ENCODE data around the gene GIGYF2.
A peak's percentile ranks its signal among the peaks of the same experiment; 100 is the strongest.

GIGYF2 gene

DNA sequence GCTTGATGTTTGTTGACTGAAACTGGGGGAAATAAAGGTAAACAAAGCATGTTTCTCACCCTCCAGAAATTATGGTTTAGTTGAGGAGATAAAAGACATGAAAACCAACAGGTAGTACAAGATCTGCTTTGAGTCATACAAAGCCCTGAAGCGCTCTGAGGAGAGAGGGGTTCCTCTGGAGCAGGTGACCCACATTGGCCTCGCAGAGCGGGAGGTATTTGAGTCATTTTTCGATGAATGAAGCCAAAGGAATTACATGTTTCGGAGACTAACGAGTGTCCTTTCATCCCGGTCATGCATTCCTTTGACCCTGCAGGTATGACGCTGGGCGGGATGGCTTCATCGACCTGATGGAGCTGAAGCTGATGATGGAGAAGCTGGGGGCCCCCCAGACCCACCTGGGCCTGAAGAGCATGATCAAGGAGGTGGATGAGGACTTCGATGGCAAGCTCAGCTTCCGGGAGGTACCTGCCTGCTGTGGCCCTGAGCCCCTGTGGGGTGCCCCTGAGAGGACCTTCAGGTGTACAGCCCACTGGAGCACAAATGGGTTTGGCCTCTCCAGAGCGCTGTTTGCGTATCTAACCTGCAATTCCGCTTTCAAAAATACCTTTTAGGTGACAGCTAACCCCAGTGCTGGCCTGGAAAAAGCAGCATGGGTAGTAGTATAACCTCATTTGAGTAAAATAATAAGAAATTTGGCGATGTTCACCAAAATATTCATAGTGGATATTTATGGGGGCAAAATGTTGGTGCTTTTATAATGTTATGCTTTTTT is 34.5 kb upstream of the GIGYF2 start:
- TF ChIP-seq, protein P1, sequence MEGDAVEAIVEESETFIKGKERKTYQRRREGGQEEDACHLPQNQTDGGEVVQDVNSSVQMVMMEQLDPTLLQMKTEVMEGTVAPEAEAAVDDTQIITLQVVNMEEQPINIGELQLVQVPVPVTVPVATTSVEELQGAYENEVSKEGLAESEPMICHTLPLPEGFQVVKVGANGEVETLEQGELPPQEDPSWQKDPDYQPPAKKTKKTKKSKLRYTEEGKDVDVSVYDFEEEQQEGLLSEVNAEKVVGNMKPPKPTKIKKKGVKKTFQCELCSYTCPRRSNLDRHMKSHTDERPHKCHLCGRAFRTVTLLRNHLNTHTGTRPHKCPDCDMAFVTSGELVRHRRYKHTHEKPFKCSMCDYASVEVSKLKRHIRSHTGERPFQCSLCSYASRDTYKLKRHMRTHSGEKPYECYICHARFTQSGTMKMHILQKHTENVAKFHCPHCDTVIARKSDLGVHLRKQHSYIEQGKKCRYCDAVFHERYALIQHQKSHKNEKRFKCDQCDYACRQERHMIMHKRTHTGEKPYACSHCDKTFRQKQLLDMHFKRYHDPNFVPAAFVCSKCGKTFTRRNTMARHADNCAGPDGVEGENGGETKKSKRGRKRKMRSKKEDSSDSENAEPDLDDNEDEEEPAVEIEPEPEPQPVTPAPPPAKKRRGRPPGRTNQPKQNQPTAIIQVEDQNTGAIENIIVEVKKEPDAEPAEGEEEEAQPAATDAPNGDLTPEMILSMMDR (conservative IDR thresholded peaks at IDR 0.05): no peak
- no peak for TF ChIP-seq ZFX (IDR thresholded peaks at IDR 0.05)
- H3K27ac ChIP-seq: no peak overlapping the region

DNA sequence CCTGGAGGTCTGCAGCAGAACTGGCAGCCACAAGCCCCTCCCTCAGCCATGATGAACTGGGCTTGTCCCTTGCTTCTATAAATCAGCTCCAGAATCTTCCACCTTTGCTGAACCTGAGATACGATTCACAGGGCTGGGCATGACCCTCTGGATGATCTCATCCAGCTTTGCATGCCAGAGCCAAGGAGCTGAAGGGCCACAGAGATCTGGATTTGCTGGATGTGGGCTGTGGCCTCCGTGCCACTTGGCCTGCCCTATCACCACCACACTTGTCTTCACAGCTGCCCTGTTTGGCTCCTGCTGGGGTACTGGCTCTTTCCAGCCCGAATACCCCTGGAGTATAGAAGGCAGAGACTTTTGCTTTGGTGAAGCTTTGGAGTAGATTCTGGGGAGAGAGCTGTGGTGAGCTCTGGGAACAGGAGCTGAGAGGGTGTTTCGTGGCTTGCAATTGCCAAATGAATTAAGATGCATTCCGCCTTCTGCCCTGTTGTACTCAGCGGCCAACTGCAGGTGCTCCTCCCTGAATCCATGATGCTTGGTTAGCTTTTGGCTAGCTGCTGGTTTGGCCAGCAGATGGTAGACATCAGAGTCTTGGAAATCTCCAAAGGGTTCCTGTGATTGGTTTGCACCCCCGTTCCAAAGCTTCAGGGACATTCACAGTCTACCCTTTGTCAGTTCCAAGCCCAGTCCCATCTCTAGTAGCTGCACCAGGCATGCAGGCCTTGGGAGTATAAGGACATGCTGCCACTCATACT is 30.9 kb upstream of the GIGYF2 start:
- no peak for TF ChIP-seq ZFX (IDR thresholded peaks at IDR 0.05)
- TF ChIP-seq, protein P1 (conservative IDR thresholded peaks at IDR 0.05): no peak
- H3K27ac ChIP-seq: 0 out of 2 replicates have a peak overlapping the region, but pooled peaks have one; percentile 8

DNA sequence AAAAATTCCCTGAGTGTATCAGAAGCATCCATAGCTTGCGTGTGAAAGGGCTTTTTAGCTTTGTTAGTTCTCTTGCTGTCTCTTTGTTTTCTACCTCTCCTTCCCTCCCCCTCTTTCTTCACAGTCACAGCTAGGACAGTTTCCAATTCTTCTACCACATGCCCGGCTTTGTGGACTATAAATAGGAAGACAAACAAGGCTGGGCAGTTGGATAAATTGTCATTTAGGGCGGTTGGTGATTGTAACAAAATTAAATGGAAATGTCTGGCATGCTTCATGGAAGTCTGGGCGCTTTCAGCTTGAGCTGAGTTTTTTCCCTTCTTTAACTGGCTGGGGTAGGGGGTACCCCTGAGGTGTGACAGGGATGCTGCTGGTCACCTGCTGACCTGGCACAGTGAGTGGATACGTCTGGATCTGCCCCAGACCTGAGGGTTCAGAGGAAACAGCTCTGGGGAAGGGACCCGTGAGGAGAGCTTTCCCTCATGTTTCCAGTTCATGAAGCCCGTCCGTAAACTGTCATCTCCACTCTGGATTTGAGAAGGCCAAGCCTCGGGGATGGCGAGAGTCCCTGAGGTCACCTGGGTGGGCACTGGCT is 29.0 kb upstream of the GIGYF2 start:
- peak overlapping the region; percentile 69 for H3K27ac ChIP-seq
- TF ChIP-seq, protein P1 (conservative IDR thresholded peaks at IDR 0.05): no peak
- TF ChIP-seq ZFX (IDR thresholded peaks at IDR 0.05): no peak

DNA sequence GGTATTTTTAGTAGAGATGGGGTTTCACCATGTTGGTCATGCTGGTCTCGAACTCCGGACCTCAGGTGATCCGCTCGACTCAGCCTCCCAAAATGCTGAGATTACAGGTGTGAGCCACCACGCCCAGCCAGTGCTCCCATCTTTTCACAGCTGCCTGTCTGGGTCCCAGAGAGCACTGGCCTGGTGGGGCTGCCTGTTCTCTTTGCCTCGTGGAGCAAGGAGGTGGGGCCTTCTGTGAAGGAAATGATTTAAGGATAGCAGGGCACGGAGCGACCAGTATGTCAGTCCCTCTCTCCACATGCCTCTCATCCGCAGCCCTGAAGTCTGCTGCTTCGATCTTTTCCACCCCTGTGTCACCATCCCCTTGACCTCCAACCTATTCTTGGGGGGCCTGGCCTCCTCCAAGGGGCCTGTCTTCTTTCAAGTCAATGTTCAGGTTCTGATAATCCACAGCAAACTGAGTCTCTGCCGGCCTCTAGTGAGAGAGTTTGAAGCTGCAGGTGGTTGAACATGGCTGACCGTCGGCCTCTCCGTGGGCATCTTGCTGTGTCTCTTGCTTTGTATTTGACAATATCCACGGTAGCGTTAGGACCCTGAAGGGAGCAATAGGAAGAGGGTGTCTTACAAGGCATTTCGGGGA is 28.2 kb upstream of the GIGYF2 start:
- TF ChIP-seq, protein P1 (conservative IDR thresholded peaks at IDR 0.05): no peak
- TF ChIP-seq ZFX (IDR thresholded peaks at IDR 0.05): no peak
- H3K27ac ChIP-seq: peak overlapping the region; percentile 69

DNA sequence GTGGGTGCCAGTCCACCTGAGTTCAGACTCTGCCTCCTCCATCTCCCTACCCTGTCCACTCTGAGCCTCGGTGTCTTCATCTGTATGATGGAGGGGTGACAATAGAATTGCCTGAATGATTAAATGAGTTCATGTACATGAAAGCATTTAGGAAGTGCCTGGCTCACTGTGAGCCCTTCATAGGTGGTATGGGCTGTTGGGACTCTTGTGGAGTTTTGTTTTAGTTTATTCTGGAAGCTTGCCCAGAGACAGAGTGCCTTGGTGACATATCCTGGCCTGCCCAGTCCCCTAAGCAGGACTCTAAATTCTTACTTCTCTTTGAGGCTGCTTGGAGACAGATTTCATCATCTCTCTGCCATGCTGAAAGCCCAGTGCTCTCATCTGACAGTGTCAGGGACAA is 24.5 kb upstream of the GIGYF2 start:
- no peak overlapping the region; the same call in 1 of the 2 replicates for H3K27ac ChIP-seq
- no peak for TF ChIP-seq ZFX (IDR thresholded peaks at IDR 0.05)
- TF ChIP-seq, protein P1 (conservative IDR thresholded peaks at IDR 0.05): no peak

DNA sequence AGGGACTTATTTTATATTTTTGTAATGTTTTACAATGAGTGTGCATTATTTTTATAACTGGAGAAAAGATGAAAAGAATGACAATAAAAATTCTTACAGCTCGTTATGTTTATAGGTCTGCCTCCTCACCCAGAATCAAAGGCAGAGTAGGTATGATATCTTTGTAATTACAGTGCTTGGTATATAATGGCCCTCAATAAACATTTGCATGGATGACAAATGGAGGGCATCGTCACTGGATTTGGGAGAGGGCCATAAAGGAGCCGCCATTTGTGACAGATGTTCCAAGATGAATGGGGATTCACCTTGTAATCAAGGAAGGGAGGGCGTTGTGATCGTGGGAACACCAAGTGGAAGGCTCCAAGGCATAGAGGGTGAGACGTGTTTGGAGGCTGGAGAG is 22.6 kb upstream of the GIGYF2 start:
- TF ChIP-seq ZFX (IDR thresholded peaks at IDR 0.05): no peak
- TF ChIP-seq, protein P1 (conservative IDR thresholded peaks at IDR 0.05): no peak
- H3K27ac ChIP-seq: no peak overlapping the region
